GM18861 (cell line): ENCODE data around the gene MEIS3.

Experiments used
- ATAC-seq: cut with Tn5 transposase; IDR thresholded peaks from one replicate; pipeline ENCODE4 v1.9.1; 2021; ENCODE audit not compliant: unreplicated experiment

MEIS3 gene

GRCh38 chr19:47435883-47436417 is 16.6 kb upstream of the MEIS3 start:
- ATAC-seq, result no peak

- no peak for ATAC-seq
Measured at GRCh38 chr19:47435196-47435595, 15.9 kb upstream of the MEIS3 start.

GRCh38 chr19:47434088-47434487 is 14.8 kb upstream of the MEIS3 start:
- ATAC-seq, result no peak

GRCh38 chr19:47433121-47433520 is 13.8 kb upstream of the MEIS3 start:
- ATAC-seq, result no peak

GRCh38 chr19:47432499-47432898 is 13.2 kb upstream of the MEIS3 start:
- ATAC-seq, result no peak

GRCh38 chr19:47432091-47432490 is 12.8 kb upstream of the MEIS3 start:
- no peak for ATAC-seq

- ATAC-seq, result no peak
Measured at GRCh38 chr19:47430041-47430802, 10.9 kb upstream of the MEIS3 start.

GRCh38 chr19:47429140-47429793 is 9.9 kb upstream of the MEIS3 start:
- no peak for ATAC-seq

GRCh38 chr19:47428177-47428894 is 9.0 kb upstream of the MEIS3 start:
- no peak for ATAC-seq

- no peak for ATAC-seq
Measured at GRCh38 chr19:47427241-47428176, 8.2 kb upstream of the MEIS3 start.

- ATAC-seq, result no peak
Measured at GRCh38 chr19:47423203-47423882, 4.0 kb upstream of the MEIS3 start.

GRCh38 chr19:47422417-47423163 is 3.3 kb upstream of the MEIS3 start:
- no peak for ATAC-seq

GRCh38 chr19:47421844-47422395 is 2.6 kb upstream of the MEIS3 start:
- no peak for ATAC-seq

GRCh38 chr19:47421244-47421786 is 2.0 kb upstream of the MEIS3 start:
- ATAC-seq, result no peak

- ATAC-seq, result no peak
Measured at GRCh38 chr19:47419789-47420188, 462 bp upstream of the MEIS3 start.

GRCh38 chr19:47418692-47419029 is 666 bp downstream of the MEIS3 start:
- no peak for ATAC-seq

GRCh38 chr19:47417746-47418691 is 1.3 kb downstream of the MEIS3 start:
- ATAC-seq, result no peak
